ENCODE results near the gene TBC1D32.
"Not testable (repeated sequence)": the region's sequence is repeated elsewhere in the genome, so short reads cannot be mapped to it uniquely, and the experiment has no call there.

DNA sequence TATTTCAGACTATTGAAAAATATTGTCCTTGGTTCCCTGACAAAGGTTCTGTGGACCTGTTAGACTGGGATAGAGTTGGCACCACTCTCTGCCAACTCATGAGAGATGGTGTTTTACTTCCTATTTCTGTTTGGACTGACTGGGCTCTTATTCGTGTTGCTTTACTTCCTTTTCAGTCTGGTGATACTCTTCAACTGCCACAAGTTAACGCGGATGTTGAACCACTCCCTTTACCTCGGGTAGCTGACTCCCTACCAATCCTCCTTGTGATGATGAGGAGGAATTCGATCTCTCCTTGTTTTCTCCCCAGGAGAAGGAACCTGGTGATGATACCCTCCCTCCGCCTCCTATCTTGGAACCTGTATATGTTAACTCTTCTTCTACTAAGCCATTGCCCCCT is 291.1 kb downstream of the TBC1D32 start:
- TF ChIP-seq, protein P1, sequence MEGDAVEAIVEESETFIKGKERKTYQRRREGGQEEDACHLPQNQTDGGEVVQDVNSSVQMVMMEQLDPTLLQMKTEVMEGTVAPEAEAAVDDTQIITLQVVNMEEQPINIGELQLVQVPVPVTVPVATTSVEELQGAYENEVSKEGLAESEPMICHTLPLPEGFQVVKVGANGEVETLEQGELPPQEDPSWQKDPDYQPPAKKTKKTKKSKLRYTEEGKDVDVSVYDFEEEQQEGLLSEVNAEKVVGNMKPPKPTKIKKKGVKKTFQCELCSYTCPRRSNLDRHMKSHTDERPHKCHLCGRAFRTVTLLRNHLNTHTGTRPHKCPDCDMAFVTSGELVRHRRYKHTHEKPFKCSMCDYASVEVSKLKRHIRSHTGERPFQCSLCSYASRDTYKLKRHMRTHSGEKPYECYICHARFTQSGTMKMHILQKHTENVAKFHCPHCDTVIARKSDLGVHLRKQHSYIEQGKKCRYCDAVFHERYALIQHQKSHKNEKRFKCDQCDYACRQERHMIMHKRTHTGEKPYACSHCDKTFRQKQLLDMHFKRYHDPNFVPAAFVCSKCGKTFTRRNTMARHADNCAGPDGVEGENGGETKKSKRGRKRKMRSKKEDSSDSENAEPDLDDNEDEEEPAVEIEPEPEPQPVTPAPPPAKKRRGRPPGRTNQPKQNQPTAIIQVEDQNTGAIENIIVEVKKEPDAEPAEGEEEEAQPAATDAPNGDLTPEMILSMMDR (IDR thresholded peaks at IDR 0.05): not testable (repeated sequence)
- TF ChIP-seq EP300 (IDR thresholded peaks at IDR 0.05; ENCODE audit: low read depth); POLR2A (IDR thresholded peaks at IDR 0.05); POLR2AphosphoS5 (IDR thresholded peaks at IDR 0.05): not testable (repeated sequence)
